ENCODE data around the gene EFNA2.

Gene EFNA2

DNA sequence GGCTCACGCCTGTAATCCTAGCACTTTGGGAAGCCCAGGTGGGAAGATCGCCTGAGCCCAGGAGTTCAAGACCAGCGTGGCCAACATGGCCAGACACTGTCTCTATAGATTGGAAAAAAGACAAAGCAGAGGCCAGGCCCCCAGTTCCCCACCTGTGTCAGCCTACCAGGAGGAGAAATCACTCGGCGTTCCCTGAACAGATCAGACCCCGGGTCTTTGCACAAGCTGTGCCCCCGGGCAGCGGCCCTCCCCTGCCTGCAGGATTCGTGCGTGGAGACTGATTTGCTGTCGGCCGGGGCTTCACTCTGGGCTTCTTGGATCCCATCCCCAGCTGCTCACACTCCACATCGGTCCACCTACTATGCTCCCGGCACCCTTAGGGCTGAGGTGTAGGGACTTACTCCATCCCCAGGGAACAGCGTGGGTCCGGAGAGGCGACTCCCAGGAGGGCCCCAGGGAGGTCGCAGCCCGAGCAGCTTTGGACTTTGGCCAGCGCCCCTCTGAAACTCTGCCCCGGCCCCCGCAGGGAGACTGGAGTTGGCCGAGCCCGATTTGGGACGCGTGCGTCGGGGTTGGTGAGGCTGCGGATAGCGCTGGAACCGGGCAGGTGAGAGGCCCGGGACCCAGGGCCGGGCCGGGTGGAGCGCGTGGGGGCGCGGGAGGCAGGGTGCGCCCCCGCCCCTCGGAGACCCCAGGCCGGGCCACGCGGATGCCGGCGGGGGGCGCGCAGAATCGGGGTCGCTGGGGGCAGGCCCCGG is 515 bp upstream of the EFNA2 start:
- peaks cover 44% of the 10 kb centered on the region for H3K27me3 ChIP-seq (ENCODE audit: control insufficient read depth, low read length)
- H3K4me1 ChIP-seq (ENCODE audit: control insufficient read depth, low read length) = peaks cover 10% of the 10 kb centered on the region
- H3K9me2 ChIP-seq (replicated peaks; ENCODE audit: control insufficient read depth, low read length) = no peaks in the 10 kb centered on the region
- peaks cover 5% of the 10 kb centered on the region for H3K36me3 ChIP-seq (ENCODE audit: control insufficient read depth, low read length)
- no peak overlapping the region for H3K4me2 ChIP-seq (ENCODE audit: low read length)
- H3K9me3 ChIP-seq (ENCODE audit: control insufficient read depth, insufficient read depth, low read length) = no peaks in the 10 kb centered on the region
- TF ChIP-seq EZH2phosphoT487 (IDR thresholded peaks at IDR 0.05; ENCODE audit: borderline replicate concordance, low read length) = 0 out of 2 replicates have a peak, but pooled peaks have one; percentile 32
- TF ChIP-seq, protein P1, sequence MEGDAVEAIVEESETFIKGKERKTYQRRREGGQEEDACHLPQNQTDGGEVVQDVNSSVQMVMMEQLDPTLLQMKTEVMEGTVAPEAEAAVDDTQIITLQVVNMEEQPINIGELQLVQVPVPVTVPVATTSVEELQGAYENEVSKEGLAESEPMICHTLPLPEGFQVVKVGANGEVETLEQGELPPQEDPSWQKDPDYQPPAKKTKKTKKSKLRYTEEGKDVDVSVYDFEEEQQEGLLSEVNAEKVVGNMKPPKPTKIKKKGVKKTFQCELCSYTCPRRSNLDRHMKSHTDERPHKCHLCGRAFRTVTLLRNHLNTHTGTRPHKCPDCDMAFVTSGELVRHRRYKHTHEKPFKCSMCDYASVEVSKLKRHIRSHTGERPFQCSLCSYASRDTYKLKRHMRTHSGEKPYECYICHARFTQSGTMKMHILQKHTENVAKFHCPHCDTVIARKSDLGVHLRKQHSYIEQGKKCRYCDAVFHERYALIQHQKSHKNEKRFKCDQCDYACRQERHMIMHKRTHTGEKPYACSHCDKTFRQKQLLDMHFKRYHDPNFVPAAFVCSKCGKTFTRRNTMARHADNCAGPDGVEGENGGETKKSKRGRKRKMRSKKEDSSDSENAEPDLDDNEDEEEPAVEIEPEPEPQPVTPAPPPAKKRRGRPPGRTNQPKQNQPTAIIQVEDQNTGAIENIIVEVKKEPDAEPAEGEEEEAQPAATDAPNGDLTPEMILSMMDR (IDR thresholded peaks at IDR 0.05; ENCODE audit: low read depth, low read length, poor library complexity, severe bottlenecking) = no peak
- no peaks in the 10 kb centered on the region for H3K79me2 ChIP-seq (ENCODE audit: control insufficient read depth, low read length)
- peaks cover 2% of the 10 kb centered on the region for H4K20me1 ChIP-seq (ENCODE audit: control insufficient read depth, insufficient read depth, low read depth, low read length)
- no peak overlapping the region for H3K4me3 ChIP-seq (ENCODE audit: low read length)
- H3K27ac ChIP-seq (ENCODE audit: low read depth, low read length) = no peak overlapping the region
- no peaks in the 10 kb centered on the region; the same call in 1 of the 2 replicates for H3F3A ChIP-seq (ENCODE audit: control insufficient read depth, insufficient read depth)

DNA sequence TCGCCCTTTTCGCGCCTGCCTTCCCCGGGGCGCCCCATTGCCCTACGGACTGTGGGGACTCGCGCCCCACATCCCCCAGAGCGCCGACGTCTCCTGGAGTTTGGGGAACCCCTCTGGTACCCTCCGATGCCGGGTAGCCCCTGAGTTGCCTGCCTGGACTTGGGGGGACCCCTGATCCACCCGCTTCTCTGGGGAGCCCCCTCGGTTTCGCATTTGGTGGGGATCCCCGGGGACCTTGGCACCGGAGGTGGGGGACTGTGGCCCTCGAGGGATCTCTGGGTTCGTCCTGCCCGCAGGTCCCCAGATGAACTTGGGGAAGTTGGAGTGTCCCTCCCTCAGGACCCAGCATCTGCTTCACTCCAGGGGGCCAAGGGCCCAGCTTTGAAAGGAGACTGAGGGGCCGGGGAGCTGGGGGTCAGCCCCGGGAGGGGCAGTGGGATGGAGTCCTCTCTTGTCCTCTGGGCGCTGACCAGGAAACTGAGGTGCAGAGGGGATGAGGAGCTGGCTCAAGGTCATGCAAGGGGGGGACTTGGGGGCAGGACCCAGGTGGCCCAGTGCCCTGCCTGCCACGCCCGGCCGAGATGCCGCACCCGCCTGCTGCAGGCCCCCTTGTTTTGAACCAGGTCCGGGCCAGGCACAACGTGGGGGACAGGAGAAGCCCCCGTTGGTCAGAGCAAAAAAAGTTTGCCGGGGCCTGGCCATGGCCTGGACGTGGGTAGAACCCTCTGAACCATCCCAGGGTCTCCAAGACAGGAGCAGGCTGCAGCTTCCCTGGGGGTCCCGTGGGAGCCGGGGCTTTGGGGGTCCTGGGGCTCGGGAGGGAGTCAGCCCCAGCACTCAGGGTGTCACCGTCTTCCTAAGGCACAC is 1.0 kb downstream of the EFNA2 start:
- Histone ChIP-seq H3K27ac (ENCODE audit: low read depth, low read length) (no peak overlapping the region), H3F3A (ENCODE audit: control insufficient read depth, insufficient read depth) (no peaks in the 10 kb centered on the region; the same call in 1 of the 2 replicates), H3K36me3 (ENCODE audit: control insufficient read depth, low read length) (no peaks in the 10 kb centered on the region), H4K20me1 (ENCODE audit: control insufficient read depth, insufficient read depth, low read depth, low read length) (no peaks in the 10 kb centered on the region), H3K4me1 (ENCODE audit: control insufficient read depth, low read length) (peaks cover 15% of the 10 kb centered on the region), H3K9me3 (ENCODE audit: control insufficient read depth, insufficient read depth, low read length) (no peaks in the 10 kb centered on the region), H3K4me3 (ENCODE audit: low read length) (no peak overlapping the region), H3K79me2 (ENCODE audit: control insufficient read depth, low read length) (no peaks in the 10 kb centered on the region), H3K4me2 (ENCODE audit: low read length) (no peak overlapping the region), H3K9me2 (replicated peaks; ENCODE audit: control insufficient read depth, low read length) (no peaks in the 10 kb centered on the region), H3K27me3 (ENCODE audit: control insufficient read depth, low read length) (peaks cover 54% of the 10 kb centered on the region)
- TF ChIP-seq EZH2phosphoT487 (IDR thresholded peaks at IDR 0.05; ENCODE audit: borderline replicate concordance, low read length) = no peak
- TF ChIP-seq, protein P1 (IDR thresholded peaks at IDR 0.05; ENCODE audit: low read depth, low read length, poor library complexity, severe bottlenecking) = no peak

DNA sequence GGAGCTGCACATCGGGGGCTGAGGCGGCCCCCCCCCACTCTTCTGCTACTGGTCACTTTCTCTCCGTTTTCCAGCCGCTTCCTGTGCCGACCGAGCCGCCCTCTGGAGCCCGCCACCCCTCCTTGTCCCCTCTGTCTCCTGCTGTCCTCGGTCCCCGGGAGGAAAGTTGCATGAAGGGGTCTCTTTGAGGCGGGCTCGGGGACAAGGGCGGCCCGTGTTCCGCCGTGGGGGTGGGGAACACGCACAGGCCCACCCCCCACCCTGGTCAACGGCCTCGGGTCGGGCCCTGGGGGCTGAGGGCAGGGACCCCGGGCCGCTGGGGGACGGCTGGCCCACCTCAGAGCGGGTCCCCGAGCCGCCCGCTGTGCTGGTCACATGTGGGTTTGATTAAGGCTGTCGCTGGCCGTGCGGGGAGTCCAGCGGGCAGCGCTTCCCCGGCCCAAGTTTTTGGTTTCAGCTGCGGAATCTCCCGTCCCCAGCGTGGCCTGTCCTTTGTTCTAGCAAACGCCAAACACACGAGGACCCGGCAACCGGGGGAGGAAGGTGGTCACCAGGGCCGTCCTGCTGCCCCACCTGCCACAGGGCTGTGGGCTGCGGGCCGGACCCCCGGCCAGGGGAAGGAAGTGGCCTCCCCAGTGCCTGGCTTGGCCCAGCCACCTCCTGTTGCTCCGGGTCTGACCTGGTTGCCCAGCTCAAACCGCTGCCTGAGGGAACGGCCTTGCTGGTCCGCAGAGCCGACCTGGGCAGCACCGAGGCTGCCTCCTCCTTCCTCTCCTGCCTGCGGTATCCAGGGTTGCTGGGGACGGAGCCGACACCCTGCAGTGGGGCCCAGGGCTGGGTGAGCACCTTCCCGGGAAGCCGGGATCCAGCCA is 1.9 kb downstream of the EFNA2 start:
- Histone ChIP-seq H3K36me3 (ENCODE audit: control insufficient read depth, low read length) (no peaks in the 10 kb centered on the region), H3K79me2 (ENCODE audit: control insufficient read depth, low read length) (no peaks in the 10 kb centered on the region), H3K4me3 (ENCODE audit: low read length) (no peak overlapping the region), H3K4me2 (ENCODE audit: low read length) (no peak overlapping the region), H3K27me3 (ENCODE audit: control insufficient read depth, low read length) (peaks cover 61% of the 10 kb centered on the region), H3K27ac (ENCODE audit: low read depth, low read length) (no peak overlapping the region), H3K9me3 (ENCODE audit: control insufficient read depth, insufficient read depth, low read length) (no peaks in the 10 kb centered on the region), H3F3A (ENCODE audit: control insufficient read depth, insufficient read depth) (no peaks in the 10 kb centered on the region; the same call in 1 of the 2 replicates), H3K4me1 (ENCODE audit: control insufficient read depth, low read length) (peaks cover 24% of the 10 kb centered on the region), H4K20me1 (ENCODE audit: control insufficient read depth, insufficient read depth, low read depth, low read length) (no peaks in the 10 kb centered on the region), H3K9me2 (replicated peaks; ENCODE audit: control insufficient read depth, low read length) (no peaks in the 10 kb centered on the region)
- TF ChIP-seq, protein P1 (IDR thresholded peaks at IDR 0.05; ENCODE audit: low read depth, low read length, poor library complexity, severe bottlenecking) = no peak
- TF ChIP-seq EZH2phosphoT487 (IDR thresholded peaks at IDR 0.05; ENCODE audit: borderline replicate concordance, low read length) = no peak

Data from DOHH2 (cell line).